ENCODE data around the gene UBXN4.
"Not testable (repeated sequence)": the region's sequence is repeated elsewhere in the genome, so short reads cannot be mapped to it uniquely, and the experiment has no call there.

The UBXN4 gene

DNA sequence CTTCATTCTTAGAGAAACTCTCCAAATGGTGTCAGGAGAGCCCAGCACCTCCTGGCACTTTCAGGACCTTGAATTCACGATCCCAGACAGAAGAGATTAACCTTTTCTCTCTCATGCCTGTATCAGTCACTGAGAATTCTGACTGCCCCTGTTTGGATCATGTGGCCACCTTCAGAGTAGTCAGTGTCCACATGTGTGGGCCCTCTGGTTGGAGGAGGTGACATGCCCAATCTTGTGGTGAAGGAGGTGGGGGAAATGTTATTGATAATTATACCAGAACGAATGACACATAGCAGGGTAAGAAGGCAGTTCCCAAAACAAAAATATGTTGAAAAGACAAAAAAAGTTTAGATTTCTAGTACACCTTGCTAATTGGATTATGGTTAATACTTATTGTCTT is 31.7 kb downstream of the UBXN4 start:
- DNase-seq = no peak

DNA sequence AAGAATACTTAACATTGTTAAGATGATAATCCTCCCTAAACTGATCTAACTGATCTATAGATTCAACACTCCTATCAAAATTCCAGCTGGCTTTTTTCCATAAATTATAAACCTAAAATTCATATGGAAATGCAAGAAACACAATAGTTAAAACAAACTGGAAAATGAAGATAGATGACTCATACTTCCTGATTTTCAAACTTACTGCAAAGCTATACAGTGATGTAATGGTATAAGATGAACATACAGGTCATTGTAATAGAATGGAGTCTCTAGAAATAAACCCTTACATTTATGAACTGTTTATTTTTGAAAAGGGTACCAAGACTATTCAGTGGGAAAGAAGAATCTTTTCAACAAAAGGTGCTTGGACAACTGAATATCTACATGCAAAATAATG is 32.3 kb downstream of the UBXN4 start:
- DNase-seq = no peak

DNA sequence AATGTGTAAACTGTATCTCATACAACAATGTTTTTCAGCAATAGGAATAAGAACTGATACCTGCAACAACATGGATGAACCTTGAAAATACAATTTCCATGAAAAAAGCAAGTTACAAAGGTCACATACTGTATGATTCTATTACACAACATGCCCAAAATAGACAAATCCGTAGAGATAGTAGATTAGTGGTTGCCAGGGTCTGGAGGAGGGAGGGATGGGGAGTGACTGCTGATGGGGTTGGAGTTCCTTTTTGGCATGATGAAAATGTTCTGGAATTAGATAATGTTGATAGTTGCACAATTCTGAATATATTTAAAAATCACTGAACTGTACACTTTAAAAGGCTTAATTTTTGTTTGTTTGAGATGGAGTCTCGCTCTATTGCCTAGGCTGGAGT is 33.8 kb downstream of the UBXN4 start:
- no peak for DNase-seq

DNA sequence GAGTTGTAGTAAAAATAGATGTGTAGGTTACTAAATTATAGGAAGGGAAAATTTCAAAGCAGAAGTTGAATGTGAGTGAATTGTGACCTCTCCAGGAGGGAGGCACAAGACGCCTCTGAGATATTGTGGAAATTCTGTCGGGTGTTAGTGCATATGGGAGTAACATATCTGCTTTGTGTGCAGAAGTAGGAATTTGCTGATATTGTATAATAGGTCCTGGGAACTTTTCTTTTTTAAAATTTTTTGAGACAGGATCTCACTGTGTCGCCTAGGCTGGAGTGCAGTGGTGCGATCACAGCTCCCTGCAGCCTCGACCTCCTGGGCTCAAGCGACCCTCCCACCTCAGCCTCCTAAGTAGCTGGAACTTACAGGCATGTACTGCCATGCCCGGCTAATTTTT is 34.7 kb downstream of the UBXN4 start:
- no peak for DNase-seq

DNA sequence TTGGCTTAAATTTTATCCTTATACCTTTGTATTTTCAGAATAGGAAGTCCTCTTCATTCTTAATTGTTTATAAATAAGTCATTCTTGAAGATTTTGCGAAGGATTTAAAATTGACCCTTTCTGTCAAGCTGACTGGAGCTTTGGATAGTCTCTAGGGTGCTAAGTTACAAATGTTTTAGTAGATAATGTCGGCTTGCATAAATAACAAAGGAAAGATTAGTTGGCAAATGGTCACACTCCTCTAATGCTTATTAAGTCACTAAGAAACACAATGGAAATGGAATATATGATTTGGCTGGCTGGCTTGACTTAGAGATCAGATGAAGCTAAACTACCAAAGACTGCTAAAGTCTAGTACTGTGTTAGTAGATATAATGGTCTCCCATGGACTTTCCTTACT is 40.6 kb downstream of the UBXN4 start:
- DNase-seq = no peak

DNA sequence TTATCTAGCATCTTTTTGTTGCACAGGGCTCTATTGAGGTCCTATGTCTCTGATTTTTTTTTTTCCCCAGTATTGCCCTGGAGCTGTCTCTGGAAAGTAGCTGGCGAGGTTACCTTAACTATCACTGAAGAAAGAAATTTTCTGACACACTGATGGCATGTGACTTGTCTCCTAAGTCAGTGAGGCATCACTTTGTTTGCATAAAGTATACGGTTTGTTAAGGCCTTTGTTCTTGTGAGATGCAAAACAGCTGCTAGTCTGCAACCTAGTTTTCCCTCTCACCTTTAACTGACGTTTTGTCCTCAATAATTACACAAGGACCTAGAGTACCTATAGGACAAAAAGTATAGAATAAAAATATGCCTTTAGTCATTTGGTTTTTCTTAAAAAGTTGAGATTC is 41.8 kb downstream of the UBXN4 start:
- DNase-seq = no peak

DNA sequence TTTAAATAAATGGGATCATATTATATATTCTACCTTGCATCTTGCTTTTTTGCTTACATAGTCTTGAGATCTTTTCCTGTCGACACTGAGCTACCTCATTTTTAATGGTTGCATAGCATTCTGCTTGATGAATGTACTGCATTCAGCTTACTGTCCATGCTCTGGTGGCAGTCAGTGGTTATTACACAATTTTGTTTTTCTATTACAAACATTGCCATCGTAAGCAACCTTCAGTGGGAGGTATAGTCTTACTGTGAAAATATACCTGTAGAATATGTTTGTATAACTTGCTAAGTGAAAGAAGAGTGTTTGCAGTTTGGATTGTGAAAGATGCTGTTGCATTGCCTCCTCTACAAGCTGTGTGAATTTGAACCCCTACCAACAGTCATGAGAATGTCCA is 43.4 kb downstream of the UBXN4 start:
- no peak for DNase-seq

DNA sequence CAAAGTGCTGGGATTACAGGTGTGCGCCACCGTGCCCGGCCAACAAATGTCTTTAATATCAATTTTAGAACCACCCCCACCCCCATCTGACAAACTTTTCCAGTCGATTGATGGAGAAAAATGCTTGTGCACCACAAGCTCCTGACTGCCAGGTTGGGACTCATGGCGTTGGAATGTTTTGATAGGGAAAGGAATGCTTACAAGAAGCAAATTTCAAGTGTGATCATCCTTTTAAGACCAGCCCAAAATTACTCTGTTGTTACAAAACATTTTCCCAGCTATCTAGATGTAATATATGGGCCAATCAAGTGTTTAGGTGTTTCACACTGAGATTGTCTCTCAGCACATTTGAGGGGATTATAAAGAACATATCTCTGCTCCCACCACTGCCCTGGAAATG is 45.2 kb downstream of the UBXN4 start:
- DNase-seq = no peak

DNA sequence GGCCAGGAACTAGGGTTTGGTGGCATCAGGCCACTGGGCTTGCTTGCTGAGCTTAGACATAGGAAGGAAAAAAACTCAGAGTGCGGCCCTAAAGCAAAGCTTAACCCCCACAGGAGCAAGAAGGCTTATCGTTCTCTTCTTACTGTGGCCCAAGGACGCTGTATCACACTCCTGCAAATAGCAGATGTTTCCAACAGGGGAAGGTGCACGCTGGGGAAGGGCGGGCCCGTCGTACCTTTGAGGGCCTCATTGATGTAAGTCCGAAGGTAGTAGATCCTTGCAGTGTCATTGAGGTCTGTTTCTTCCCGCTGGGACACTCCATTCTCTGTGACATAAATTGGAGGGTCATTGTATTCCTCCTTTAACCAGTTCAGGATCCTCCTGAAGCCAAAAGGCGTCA is 48.8 kb downstream of the UBXN4 start:
- DNase-seq = no peak

DNA sequence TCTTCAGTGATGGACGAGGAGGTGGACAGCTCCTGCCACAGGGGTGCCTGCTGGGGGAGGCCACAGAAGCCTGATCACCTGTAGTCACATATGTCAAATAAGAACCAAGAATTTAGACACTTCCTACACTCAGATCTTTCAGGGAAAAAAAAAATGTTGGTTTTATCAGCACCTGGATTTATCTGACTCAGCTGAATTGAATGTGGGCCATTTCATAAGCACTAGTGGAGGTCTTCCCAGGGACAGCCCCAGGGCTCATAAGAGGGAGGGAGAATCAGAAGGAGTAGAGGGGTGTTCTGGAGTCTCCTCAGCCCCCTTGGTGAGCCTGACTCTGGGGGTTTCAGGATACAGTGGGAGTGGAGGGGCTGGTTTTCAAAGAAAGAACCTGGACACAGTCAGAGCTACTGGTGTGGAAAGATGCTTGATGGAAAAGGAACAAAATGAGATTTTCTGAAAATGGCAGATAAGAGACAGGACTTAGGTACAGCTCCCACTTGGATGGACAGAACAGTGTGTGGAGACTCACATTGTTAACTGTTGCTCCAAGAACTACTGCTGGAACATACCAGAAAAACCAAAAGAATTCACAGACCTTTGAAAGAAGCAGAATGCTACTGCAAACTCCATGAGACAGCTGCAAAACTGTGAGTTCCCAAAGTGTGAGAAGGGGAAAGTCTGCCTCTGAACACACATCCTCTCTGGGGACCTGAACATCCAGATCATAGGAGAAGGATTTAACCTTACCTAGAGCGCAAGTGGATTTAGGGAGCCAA is 49.9 kb downstream of the UBXN4 start:
- no peak for DNase-seq

DNA sequence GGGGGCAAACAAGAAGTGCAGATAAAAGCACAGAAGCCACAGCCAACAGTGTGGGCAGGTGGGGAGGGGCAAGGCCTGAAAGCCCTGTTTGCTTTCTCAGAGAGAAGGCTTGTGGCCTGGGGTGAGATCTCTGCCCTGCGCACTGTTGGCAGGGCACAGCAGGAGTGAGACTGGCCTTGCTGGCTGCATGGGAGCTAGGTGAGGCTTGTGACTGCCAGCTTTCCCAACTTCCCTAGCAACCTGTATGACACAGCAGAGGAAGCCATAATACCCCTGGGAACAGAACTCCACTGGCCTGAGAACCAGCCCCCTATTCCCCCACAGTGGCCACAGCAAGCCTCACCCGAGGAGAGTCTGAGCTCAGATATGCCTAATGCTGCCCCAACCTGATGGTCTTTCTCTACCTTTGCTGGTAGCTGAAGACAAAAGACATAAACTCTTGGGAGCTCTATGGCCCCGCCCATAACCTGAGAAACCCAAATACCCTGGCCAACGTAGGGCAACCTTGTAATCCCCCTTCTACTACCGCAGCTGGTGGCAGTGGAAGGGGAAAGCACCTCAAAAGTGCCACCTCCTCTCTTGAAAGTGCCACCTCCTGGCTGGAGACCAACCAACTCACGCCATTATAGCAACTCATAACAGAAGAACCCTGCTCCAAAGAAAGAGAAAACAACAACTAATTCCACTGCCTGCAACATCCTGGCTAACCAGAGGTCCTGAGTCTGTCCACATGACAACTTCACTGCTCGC is 50.9 kb downstream of the UBXN4 start:
- DNase-seq = no peak

DNA sequence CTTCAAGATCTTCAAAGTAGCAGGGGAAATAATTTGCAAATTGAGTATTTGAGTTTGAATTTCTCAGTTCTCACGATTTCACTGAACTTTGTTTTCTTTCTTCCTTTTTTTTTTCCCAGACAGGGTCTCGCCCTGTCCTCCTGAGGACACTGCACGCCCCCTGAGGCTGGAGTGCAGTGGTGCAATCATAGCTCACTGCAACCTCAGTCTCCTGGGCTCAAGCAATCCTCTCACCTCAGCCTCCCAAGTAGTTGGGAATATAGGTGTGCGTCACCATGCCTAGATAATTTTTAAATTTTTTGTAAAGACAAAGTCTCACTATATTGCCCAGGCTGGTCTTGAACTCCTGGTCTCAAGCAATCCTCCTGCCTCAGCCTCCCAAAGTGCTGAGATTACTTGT is 54.0 kb downstream of the UBXN4 start:
- DNase-seq = not testable (repeated sequence)

DNA sequence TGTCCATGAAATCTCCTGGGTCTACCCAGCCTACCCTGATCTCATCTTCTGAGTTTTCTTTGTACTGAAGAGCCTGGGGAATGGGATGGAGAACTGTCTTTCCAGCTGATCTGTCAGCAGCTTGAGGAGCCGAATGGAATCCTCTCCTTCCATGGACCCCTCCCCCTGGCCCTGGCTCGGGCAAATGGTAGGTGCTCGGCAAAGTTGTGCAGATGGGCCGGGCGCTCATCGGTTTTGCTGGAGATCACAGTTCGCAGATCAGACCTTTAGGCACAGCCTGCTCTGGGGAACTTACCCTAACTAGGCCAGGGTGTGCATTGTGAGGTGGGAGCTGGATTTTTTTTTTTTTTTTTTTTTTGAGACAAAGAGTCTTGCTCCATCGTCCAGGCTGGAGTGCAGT is 55.0 kb downstream of the UBXN4 start:
- DNase-seq = no peak

DNA sequence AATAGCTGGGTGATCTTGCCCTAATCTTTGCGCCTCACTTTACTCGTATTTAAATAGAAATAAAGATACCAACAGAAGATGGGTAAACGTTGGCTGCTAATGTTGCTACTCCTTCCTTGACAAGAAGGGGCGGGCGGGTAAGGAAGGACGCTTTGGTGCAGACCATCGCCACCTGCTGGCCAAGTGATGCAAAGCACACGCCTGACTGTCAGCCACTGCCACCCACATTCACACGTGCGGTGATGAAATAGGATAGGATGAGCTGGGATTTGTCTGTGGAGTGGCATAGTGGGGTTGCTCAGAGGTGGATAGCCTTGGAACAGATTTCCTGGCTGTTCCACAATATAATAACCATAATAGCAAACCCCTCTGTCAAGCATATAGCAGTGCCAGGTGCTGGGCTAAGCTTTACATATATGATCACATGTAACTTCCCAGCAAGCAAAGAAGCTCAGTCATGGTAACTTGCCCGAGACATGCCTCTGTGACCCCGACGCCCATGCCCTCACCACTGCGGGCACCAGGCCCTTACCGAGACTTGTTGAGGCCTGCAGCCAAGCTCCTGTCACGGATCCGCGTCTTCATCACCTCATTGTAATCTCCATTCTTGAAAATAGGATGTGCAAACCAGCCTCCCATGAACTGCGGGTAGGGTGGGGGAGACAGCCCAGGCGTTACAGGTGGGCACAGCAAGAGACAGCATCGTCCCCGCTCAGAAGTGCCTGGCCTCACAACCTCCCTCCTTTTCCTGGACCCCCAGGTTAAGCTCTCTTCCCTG is 56.0 kb downstream of the UBXN4 start:
- DNase-seq = peak; percentile 6

DNA sequence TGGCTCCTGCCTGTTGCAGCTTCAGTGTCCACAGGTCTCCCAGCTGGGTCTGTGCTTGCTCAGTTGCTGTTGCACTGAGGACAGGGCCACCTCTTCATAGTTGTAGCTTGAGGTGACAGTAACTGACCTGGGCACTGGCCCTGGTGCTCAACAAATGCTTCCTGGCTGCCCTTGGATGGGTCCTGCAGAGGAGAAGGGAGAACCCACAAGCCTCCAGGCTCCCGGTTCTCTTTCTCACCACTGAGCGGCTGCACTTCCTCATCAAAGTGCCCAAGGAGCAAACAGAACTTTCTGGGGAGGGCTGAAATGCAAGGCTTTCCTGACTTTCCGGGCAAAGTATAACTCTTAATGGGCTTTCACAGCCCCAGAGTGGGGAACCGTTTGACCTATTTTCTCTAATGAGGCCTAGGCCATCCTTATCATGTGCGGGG is 56.6 kb downstream of the UBXN4 start:
- no peak for DNase-seq

DNA sequence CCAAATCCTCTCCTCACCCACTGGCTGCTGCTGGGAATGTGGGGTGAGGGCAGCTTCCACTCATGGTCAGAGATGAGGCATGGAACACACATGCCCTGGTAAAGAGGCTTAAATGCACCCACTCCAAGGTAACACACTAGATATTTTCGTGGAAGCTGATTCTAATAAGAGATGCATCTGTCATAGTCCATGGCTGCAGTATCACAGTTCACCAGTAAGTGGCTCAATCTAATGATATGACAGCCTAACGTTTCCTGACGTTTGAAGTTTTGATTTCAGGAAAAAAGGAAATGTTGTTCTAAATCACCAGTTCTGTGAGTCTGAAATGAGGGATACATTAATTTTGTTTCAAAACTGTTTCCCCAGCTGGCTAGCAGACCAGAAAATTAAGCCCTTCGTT is 57.1 kb downstream of the UBXN4 start:
- DNase-seq = no peak

DNA sequence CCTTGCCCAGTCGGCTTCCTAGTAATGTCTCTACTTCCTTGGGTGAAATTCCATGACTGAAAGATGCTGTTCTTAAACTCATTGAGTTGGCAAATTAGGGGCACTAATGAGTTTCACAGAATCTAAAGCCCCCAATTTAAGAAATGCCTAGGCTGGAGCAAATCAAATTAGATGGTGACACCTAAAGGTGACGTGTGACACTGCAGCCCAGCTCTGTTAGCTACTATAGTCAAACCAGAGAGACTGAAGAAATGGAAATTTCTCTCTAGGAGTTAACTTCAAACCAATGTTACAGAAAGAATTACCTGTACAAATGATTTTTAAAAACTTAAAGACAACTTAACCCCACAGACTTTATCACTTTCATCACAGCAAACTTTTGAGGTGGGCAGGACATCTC is 58.1 kb downstream of the UBXN4 start:
- no peak for DNase-seq

DNA sequence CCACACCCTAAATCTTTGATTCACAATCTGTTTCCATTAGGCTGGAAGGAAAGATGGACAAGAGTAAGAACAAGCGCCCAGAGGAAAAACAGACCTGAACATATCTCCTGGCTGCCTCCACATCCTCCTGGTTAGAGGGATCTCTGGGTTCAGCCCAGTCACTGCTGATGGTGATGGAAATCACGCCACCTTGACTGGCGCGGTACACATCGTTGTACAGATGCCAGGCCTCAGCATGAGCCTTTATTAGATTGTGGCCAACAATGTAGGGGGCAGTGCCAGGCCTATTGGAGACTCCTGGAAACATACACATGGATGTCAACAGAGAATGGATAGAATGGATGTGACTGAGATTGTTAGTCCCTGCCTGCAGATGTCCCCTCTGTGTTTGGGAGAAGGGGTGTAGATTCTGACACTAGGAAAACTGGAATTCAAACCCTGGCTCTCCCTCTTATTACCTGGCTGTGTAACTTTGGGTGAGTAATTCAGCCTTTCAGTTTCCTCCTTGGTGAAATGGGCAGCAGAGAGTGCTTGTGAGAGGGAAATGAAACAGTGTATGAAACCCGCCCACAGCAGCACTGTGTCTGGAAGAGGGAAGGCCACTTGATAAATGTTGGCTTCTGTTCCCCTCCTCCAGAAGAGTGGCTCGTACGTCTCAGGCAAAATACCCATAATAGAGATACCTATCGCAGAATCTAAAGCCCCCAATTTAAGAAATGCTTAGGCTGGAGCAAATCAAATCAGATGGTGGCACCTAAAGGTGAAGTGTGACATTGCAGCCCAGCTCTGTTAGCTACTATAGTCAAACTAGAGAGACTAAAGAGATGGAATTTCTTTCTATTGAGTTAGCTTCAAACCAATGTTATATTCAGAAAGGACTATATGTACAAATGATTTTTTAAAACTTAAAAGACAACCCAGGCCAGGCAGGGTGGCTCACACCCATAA is 59.1 kb downstream of the UBXN4 start:
- DNase-seq = no peak

DNA sequence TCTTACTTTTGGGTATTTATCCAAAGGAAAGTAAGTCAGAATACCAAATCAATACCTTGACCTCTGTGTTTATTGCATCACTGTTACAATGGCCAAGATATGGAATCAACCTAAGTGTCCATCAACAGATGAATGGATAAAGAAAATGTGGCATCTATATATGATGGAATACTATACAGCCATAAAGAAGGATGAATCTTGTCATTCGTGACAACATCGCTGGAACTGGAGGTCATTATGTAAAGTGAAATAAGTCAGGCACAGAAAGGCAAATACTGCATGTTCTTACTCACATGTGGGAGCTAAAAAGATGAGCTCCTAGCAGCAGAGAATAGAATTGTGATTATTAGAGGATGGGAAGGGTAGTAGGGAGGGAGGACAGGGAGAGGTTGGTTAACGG is 60.7 kb downstream of the UBXN4 start:
- no peak for DNase-seq

DNA sequence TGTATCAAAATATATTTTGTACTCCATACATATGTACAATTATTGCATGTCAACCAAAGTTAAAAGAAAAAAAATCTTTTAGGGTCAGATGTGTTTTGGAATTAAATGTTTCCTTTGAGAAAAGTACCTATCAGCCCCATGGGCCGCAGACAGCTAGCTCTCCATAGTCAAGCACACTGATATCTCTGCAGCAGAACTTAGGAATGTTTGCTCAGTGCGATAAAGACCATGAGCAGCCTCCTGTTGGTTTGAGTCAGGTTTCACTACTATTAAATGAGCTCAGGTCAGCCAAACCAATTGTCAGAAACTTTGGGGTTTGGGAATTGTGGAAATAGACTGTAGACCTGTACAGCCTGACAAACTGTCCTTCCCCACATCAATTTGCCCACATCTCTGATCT is 61.6 kb downstream of the UBXN4 start:
- DNase-seq = no peak

DNA sequence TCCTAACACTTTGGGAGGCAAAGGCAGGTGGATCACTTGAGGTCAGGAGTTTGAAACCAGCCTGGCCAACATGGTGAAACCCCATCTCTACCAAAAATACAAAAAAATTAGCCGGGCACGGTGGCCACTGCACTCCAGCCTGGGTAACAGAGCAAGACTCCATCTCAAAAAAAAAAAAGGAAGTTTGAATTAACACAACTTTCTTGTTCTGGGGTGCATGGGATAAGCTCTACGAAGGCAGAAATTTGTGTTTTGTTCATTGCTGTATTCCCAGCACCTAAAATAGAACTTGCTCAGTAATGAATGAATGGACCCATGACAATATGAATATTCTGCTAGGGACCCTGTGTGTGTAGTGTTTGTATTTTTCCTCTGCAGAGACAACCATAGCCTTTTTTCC is 66.2 kb downstream of the UBXN4 start:
- DNase-seq = not testable (repeated sequence)

DNA sequence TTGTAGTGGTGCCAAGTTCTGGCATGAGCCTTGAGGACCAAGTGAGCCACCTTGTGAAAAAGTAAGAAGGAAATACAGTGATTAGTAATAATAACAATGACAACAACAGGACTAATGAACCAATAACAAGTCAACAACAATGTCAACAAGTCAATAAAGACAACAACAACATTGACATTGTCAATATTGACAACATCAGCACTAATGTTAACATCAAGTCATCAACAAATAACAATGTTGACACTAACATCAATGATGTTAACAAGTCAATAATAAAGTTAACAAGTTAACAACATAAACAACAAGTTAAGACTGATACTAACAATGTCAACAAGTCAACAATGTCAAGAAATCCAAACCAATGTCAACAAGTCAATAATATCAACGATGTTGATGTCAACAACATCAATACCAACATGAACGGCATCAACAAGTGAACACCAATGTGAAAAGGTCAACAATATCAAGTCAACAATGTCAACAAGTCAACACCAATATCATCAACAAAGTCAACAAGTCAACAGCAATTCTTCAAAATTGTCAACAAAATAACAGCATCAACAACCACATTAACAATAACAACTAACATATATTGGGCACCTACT is 71.4 kb downstream of the UBXN4 start:
- DNase-seq = no peak
